UCSD-AML1 (cell line): ENCODE results near the gene XRCC3.
A peak's percentile ranks its signal among the peaks of the same experiment; 100 is the strongest.
"Not testable (repeated sequence)": the region's sequence is repeated elsewhere in the genome, so short reads cannot be mapped to it uniquely, and the experiment has no call there.

Experiments used
- DNase-seq: peaks from one replicate; lab custom pipeline; 2025; ENCODE audit not compliant: unreplicated experiment; lab: John Stamatoyannopoulos, UW

XRCC3 gene

DNA sequence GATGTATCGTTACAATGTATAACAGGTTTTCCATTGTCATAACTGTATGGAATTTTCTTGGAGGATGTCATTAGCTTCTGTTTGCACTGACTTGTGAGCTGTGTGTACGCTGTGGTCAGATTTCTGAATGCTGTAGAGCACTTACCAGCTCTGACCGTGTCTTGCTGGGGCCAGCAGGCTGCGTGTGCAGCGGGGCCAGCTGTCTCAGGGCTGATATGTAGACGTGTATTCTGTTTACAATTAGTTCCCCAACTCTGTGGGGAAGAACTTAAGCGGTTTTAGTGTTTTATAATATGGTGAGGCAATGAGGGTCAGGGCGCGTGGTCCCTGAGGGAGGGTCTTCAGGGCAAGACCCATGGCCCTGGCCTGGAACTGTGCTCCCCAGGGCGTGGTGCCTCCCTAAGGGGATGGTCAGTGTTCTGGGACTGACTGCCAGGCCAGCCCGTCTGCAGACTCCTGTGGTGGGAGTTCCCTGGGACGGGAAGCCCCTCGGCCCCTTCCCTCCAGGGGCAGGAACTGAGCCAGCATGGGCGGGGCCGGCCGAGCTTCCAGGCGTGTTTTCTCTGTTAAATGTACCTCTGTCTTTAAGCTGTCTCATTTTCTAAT, 18.7 kb downstream of the XRCC3 start:
- no peak for DNase-seq

DNA sequence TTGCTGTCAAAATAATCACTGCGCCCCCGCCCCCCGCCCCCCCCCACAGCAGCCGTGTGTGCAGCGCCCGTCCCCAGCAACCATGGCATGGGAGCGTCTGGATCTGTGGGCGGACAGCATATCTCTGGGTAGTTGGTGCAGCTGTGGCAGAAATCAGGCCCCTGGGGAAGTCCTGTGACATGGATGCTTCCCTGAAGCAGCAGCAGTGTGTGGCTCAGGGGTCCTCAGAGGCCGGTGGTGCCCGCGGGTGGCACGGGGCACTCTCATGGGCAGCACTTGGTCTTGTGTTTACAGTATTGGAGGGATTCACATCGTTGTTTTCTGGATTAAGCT, 19.2 kb downstream of the XRCC3 start:
- no peak for DNase-seq

DNA sequence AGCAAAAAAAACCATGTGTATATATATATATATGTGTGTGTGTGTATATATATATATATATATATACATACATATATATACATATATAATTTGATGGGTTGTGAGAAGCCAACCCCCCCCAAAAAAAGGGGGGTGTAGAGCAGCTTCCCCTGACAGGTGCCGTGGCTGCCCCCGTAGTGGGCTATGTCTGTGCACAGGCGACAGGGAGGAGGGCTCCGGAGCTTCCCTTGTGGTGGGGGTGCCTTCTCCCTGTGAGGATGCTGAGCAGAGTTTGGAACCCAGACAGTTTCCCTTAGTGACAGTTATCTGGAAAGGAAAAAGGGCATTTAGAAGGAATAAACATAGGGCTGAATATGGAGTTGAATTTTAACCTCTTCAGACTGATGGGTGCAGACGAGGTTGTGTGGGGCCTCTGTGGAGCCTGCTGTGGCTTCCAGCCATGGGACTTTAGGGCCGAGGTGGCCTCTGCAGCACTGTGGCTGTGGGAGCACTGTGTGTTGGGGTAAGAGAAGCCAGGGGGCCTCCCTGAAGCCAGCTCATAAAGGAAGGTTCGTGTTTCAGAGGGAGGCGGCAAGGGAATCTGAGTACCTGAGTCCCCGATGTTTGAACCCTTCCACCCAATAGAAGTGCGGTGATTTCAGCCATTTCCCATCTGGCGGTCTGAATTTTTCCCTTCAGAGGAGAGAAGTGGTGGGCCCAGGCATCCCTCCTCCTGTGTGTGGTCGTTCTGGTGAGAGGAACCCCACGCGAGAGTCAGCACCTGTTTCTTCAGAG, 19.8 kb downstream of the XRCC3 start:
- no peak for DNase-seq

DNA sequence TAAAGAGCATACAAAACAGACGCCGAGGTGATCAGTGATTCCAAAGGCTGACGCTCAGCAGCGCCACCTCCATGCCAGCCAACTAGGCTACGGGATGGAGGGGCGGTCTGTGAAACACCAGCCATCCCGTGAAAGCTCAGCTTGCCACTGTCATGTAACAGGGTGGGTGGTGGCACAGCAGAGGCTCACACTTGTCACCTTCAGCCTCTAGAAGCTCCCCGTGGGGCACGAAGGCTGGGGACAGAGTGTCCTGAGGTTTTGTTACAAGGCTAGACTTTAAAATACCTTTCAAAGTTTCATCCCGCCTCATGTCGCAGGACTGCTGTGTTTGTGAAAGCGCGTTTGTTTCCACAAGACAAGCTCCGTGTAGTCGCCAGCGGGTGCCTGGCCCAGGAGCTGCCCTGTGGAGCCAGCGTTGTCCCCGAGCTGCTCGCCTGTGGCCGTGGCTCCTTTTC, 20.7 kb downstream of the XRCC3 start:
- no peak for DNase-seq

DNA sequence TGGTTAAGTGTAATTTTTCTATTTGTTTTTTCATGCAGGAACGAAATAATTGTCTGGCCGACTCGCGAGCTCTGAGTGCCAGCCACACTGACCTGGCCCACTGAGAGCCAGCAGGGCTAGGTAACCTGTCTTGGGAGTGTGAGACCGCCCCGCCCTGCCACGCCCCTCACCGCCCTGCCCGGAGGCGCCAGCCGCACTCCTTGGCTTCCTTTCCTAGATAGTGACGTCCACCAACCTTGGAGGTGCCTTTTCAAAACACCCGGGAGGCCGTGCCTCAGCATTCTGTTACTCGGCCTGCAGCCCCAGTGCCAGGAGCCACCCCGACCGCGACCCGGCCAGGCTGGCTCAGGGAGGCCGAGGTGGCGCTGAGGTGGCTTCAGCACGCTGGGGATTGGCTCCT, 21.7 kb downstream of the XRCC3 start:
- no peak for DNase-seq

DNA sequence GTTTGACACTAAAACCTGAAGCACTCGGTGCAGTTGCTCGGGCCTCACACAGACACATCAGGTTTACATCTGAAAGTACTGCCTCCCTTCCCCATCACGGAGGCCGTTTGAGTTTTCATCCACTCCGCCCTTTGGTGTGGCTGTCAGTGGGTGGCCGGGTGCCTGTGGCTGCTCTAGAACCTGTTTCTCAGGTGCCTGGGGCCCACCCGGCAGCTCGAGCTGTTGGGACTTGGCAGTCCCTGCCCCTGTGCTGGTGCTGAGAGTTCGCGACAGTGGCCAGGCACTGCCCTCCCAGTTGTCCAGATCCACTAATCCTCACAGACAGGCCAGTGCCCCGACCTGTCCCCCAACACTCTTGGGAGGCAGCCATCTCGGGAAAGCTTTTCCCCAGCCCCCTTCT, 22.4 kb downstream of the XRCC3 start:
- no peak for DNase-seq

DNA sequence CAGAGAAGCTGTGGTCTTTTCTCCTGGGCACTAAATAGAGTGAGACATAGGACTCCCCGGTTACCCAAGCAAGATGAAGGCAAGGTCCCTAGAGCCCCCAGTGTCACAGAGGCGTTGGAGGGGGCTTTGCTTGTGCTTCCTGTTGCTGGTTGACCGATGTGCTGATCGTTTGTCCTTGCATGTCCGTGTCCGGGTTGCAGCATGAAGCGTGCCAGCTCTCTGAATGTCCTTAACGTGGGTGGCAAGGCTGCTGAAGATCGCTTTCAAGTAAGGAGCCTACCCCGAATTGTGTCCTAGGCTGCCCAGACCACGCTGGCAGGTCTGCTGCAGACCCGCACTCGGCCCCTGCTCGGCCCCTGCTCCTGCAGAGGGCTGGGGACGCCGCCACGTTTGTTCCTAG, 23.1 kb downstream of the XRCC3 start:
- no peak for DNase-seq

DNA sequence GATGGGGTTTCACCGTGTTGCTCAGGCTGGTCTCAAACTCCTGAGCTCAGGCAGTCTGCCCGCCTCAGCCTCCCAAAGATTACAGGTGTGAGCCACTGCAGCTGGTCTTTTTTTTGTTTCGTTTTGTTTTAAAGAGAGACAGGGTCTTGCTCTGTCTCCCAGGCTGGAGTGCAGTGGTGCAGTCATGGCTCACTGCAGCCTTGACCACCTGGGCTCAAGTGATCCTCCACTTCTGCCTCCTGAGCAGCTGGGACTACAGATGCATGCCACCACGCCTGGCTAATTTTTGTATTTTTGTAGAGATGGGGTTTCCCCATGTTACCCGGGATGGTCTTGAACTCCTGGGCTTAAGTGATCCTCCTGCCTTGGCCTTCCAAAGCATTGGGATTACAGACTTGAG, 23.6 kb downstream of the XRCC3 start:
- DNase-seq = not testable (repeated sequence)

DNA sequence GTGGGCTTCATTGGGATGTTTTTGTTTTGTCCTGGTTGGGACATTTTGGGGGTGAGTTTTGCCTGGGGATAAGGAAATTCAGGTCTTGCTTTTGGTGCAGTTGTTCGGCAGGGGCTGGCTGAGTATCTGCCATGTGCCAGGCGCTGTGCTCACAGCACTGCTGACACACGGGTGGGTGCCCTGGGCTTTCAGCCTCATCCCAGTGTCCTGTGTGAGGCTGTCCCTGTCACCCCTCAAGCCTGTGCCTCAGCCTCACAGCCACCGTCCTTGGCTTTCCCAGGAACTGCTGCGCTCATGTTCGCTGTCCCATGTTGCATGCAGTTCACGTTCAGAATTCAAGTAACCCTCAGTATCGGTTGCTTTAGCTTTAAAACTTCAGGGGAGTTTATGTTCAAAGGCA, 24.9 kb downstream of the XRCC3 start:
- no peak for DNase-seq

DNA sequence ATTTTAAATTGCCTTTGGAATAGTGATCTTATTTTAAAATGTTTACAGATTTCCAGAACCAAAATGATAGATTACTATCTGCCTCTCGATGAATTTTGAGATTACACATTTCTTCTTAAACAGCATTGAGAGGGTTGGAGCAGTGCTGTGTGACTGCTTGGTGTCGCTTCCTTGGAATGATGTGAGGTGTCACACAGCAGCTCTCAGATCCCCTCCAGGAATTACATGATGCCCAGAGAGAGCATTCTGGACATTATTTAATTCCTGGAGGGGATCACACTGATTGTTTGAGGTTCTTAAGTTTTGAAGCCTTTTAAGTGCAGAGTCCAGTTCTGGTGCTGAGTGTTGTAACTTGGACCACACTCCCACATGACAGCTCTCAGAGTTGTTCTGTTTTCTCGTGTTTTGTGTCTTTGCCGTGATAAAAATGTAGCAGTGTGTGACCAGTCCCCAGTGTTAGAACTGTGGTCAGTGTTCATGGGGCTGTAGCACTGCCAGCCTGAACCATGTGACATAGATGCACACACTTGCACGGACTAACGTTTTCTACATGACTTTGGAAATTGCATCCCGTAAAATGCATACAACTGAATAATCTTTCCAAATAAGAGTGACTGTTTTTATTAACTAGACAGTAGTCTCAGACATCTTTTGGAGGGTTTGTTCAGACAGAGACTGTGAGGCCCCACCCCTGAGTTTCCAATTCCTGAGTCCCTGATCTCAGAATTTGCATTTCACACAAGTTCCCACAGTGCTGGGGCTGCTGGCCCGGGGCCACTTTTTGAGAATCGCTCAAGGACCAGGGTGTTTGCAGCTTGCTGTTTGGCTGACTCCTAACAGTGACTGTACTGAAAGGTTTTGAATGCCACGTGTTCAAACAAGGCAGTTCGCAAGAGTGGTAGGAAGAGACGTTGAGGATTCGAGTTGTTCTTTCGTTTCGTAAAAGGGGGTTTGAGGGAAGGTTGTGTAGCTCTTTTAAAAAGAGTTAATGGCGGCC, 26.0 kb downstream of the XRCC3 start:
- no peak for DNase-seq

DNA sequence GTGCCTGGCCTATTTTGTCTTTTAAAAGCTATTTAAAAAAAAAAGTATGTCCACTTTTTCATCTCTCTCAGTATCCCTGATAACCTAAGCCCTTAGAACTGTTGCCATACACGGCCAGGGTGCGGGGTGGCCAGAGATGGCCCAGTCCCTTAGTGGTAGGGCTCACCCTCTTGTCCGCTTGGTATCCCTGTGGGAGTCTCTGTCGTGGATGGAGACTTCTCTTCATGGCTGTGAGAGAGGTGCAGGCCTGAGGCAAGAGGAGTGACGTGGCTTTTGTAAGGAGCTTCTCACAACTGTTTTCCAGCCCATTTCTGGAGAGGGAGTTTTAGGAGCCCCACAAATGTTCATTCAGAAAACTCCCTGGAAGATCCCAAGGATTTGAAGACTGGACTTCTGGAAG, 26.8 kb downstream of the XRCC3 start:
- no peak for DNase-seq

DNA sequence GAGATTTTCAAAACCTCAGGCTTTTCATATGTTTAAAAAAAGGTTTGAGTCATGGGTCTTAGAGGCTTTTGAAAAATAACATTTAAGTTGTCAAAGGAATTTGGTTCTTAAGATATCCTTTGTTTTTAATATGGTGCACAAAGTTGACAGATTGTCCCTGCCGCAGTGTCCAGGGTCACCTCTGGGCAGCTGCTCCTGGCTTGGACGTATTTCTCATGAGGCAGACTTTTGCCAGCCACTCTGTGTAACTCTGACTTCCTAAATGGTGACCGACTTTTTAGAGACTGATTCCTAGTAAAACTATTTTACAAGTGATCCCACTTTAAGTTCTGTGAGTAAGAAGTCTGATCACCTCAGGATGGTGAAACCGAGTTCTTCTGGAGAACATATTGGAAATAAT, 27.5 kb downstream of the XRCC3 start:
- DNase-seq = no peak

DNA sequence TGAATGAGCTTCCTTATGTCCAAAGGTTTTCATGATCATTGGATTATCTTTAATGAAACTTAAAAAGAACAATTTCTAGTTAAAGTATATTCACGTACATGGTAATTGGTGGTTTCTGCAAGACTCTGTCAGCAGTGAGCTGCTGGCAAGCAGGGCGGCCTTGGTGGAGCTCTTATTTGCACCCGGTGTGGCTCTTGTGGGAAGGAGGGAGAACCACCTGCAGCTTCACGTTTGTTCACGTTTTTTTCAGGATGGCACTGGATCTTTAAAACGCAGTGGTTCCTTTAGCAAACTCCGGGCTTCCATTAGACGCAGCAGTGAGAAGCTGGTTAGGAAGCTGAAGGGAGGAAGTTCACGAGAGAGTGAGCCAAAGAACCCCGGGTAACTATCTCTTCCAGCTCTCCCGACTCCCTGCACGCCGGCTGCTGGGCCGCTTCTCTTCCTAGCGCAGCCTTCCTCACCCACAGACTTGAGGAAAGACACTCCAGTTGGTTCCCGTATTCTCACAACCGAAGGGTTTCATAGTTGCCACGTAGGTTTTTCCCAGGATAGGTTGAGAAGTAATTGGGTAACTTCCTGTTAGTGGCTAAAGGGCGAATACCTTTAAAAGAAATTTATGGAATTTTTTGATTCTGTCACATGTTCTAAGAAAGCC, 28.3 kb downstream of the XRCC3 start:
- no peak for DNase-seq

DNA sequence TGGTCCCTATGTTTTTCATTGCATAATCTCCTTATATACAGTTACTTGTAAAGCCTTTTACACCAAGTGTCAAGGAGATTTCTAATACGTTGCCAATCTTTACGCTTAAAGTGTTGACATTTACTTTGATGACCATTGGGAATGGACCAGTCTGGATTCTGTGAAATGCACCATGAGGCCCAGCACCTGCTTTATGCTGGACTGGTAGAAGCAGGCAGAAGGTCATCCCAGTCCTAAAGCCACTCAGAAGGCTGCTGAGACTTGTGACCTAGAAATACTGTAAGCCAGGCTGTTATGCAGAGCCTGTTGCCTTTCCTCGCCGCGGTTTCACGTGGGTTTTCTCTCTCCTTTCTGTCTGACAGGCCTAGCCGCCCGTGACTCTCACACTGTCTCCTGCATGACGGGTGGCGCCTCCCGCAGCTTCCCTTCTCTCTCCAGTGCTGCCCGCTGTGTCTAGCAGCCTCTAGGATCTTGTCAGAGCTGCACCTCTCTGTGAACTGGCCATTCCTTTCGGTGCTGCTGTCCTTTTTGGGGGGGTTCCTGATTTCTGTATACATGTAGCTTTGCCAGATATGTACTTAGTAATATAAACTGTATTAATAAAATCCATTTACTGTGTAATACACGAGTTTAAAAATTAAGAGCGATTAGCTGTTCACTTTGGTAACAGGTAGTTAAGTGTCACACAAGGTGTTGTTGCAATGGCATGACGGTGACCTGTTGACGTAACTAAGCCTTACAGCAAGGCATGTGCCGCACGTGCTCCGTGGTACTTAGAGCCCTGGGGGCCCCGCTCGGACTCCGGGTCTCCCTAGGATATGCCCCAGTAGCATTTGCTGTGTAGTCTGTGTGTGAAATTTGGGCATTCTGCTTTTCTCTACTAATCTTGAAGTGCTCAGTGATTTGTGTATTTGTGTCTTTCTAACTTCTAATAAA, 29.7 kb downstream of the XRCC3 start:
- DNase-seq = no peak

DNA sequence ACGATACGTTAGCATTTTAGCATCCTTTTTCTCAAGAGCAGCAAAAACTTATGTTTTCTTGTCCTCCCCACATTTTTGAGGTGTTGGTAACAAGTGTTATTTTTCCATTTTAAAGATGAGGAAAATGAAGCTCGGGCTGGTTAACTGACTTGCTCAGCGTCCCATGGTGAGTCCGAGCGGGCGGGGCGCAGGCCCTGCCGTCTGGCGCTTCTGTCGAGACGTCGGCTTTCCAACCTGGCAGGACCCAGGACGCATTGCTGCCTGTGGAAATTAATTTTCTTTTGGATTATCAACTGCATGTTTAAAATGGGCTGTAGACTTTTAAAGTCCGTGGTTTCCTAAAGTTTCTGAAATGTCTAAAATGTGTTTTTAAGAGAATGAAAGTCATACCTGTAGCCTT, 30.4 kb downstream of the XRCC3 start:
- DNase-seq = no peak

DNA sequence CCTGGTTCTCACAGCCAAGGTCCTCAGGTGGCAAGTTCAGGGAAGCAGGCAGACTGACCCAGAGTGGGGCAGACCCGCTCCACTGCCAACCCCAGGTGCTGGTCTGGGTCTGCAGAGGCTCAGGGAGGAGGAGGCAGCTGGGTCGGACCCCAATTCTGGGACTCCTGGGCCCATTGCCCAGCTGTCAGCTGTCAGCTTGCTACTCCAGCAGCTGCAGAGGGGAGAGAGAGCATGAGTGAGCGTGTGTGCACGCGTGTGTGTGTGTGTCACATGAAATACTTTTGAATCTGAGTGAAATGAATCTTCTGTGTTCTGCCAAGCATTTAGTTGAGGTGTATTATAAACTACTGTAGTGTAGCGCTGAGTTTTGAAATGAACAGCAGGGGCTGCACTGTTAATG, 30.8 kb downstream of the XRCC3 start:
- no peak for DNase-seq

DNA sequence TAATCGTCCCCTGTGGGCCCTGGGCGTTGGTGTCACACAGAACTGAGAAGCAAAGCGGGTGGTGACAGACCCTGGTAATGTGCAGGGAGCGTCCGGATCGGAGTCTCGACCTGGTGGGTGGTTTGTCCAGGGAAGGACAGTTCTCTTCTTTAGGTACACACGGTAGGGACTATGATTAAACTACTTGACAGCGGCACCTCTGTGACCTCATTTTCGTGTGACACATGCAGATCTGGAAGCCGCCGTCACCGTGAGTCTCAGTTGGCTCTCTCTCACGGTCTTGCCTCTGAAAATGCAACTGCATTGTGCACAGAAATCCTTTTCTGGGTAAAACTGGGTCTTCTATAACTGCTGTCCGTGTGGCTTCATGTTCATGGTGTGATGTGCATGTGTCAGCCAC, 32.1 kb downstream of the XRCC3 start:
- no peak for DNase-seq

DNA sequence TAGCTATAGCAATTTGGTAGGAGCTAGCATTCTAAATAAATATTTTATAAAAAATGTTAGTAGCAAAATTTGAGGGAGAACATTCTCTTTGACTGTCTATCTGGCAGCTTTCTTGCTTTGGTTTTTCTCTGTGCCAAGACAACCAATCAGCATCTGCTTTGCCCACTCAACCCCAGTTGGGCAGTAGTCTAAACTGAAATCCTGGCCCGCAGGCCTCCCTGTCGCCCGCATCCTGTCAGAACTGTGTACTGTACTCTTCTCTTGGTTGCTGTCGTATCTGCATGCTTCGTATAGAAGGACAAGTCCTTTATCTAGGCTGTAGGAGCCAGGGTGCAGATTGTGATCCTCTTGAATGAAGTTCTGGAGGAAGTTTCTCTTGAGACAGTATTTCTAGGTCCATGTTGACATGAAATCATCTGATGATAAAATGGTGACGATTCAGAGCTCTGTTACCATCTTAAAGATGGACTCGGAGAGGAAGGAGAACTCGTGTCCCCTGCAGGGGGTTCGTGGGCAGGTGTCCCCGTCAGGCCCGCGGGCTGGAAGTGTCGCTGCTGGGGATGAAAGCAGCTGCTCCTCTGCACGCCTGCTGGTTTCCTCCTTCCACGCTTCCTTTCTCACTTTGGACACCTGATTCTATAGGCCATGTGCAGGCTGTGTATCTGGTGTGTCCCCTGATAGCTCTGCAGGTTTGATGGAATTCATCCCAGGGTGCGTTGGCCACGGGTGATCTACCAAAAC, 34.6 kb downstream of the XRCC3 start:
- DNase-seq = no peak

DNA sequence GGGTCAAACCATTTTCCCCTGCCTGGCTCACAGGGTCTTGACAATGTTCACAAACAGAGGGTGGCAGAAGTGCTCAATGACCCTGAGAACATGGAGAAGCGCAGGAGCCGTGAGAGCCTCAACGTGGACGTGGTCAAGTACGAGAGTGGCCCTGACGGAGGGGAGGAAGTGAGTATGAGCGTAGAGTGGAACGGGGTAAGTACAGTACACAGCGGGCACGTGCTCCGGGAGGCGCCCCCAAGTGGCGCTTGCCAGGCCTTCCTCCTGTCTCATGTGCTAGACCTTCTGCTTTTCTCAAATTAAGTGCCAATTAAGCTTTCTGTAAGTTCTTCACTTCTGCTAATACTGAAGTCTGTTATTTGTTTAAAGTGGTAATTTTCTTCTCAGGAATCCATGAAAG, 35.9 kb downstream of the XRCC3 start:
- peak; percentile 70 for DNase-seq
